Medulla oblongata (tissue), 1 donor: ENCODE results near the gene SPATA12.

Experiments used
- DNase-seq: peaks from one replicate; pipeline ENCODE4 v3.0.0-alpha.2; 2015; ENCODE audit errors: extremely low spot score

SPATA12 gene

GRCh38 chr3:57052662-57053061 is 7.8 kb upstream of the SPATA12 start:
- no peak for DNase-seq

DNA sequence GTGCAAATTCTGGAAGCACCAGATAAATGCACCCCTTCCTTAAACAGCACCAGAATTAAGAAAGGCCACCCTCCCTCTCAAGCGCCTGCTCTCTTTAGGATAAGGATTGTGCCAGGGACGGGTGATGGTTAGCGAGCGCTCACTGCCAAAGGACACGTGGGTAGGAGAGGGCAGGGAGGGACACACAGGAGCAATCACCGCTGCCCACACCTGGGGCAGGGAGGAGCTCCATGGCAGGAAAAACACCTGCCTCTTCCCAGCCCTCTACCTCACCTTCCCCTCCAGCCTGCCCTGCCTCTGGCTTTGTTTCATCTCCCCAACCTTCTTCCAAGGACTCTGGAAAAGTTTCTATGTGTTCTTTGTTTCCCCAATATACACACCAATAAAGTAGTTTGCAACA is 7.3 kb upstream of the SPATA12 start:
- DNase-seq: no peak

GRCh38 chr3:57057351-57057750 is 3.1 kb upstream of the SPATA12 start:
- DNase-seq: no peak

DNA sequence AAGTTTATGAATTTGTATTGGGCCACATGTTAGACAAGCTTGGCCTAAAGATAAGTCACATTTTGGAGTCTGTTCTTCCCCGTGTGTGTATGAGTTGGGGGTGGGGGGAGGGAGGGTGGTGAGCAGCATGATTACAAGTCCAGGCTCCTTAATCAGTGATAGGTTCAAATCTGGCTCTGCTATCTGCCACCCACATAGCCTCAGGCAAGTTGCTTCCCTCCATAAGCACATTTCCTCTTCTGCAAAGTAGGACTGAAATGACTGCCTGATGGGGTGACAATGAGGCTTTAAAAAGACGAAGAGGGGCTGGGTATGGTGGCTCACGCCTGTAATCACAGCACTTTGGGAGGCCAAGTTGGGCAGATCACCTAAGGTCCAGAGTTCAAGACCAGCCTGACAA is 1.1 kb upstream of the SPATA12 start:
- DNase-seq: no peak

GRCh38 chr3:57061556-57061955 is 1.1 kb downstream of the SPATA12 start:
- DNase-seq: no peak

DNA sequence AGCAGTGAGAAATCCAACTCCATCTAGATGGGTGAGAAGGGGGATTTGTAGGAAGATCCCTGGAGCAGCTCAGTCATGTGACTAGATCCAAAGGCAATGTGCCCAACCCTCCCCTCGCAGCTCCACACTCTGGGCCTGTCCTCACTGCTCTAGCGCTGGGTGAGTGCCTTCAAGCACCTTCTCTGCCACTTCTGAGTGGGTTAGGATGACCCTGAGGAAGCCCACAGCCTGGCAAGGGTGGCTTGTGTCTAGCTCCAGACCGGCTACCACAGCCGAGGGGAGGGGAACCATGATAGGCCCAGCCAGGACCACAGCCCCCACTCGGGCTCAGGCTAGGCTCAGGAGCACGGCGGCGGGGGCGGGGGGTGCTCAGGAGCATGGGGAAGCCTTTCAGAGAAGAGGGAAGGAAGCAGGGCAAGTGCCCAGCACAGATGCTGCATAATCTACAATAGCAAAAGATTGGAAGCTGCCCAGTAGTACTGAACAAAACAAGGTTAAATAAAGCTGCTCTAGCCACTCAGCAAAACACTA is 1.7 kb downstream of the SPATA12 start:
- peak; percentile 52 for DNase-seq

DNA sequence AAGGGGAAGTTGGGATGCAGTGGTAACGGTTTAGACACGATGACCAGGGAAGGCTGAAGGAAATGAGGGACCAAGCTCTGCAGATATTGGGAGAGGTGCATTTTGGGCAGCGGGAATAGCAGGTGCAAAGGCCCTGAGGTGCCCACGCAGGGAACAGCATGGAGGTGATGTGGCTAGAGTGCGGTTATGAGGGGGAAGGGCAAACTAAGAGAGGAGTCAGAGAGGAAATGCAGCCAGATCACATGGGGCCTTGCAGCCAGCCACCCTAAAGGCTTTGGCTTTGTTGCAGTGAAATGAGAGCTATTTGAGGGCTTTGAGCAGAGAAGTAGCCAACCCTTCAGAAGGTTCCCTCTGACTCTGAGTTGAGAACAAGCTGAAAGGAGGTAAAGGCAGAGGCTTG is 2.6 kb downstream of the SPATA12 start:
- no peak for DNase-seq

DNA sequence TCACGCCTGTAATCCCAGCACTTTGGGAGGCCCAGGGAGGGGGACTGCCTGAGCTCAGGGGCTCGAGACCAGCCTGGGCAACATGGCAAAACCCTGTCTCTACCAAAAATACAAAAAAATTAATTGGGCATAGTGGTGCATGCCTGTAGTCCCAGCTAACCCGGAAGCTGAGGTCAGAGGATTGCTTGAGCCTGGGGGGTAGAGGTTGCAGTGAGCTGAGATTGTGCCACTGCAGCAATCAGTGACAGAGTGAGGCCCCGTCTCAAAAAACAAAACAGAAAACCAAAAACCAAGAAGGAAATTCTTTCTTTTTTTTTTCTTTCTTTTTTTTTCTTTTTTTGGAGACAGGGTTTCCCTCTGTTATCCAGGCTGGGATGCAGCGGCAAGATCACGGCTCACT is 3.5 kb downstream of the SPATA12 start:
- DNase-seq: no peak

GRCh38 chr3:57064572-57064971 is 4.1 kb downstream of the SPATA12 start:
- no peak for DNase-seq

- DNase-seq: no peak
Measured at GRCh38 chr3:57065588-57065987, 5.1 kb downstream of the SPATA12 start.

GRCh38 chr3:57066471-57066870 is 6.0 kb downstream of the SPATA12 start:
- DNase-seq: no peak

- peak; percentile 49 for DNase-seq
Measured at GRCh38 chr3:57068437-57069089, 8.1 kb downstream of the SPATA12 start.

- no peak for DNase-seq
Measured at GRCh38 chr3:57069503-57069902, 9.0 kb downstream of the SPATA12 start.

DNA sequence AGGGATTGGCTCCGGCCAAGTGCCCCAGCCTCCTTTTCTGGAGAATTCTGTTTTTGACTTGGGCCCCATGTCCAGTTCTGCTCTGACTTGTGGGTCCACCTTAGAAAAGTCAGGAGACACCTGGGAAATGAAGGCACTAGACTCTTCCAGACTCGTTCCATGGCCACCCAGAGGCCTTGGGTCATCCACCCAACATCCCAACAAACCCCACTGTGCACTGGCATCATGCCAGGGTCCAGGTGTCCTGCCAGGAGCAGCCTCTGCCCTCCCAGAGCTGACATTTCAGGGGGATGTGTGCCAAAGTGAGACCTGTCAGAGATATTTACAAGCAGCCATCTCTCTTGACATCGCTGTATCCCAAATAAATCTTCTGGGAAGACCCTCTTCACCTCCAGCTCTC is 13.2 kb downstream of the SPATA12 start:
- DNase-seq: no peak

DNA sequence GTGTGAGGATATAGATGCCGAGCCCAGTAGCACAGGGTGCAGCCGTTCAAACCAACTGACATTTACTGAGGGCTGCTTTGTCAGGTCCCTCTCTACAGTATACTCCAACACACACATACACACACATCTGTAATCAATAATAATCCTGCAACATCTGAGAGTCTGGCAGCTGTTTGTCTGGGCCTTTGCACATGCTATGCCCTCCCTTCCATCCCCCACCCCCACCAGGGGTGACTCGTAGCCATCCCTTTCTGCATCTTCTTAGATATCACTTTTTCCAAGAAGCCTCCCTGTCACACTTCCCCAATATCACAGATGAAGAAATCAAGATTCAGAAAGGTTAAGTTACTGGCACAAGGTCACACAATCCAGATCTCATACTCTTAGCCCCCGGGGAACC is 13.7 kb downstream of the SPATA12 start:
- DNase-seq: no peak

DNA sequence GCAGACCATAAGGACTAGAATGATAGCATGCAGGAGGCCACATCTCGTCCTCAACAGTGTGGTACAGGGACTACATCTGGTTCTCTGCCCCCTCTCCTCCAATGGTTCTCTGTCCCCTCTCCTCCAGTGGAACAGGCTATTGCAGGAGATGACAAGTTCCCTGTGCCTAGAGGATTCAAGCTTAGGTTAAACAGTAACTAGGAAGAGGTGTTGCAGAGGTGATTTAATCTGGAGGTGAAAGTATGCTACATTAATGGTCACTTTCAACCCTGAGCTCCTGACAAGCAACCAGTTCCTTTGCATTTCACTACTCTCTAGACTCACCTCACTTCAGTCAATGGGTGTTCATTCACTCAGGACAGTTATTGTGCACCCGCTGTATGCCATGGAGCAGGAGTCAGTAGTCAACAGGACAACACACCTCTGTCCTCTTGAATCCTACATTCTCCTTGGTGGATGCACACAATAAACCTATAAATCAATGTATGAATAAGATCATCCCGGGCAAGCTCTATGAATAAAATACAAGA is 16.0 kb downstream of the SPATA12 start:
- no peak for DNase-seq

- no peak for DNase-seq
Measured at GRCh38 chr3:57077630-57078343, 17.3 kb downstream of the SPATA12 start.

- peak; percentile 73 for DNase-seq
Measured at GRCh38 chr3:57078344-57078634, 17.8 kb downstream of the SPATA12 start.

- peak; percentile 35 for DNase-seq
Measured at GRCh38 chr3:57078635-57079473, 18.4 kb downstream of the SPATA12 start.

DNA sequence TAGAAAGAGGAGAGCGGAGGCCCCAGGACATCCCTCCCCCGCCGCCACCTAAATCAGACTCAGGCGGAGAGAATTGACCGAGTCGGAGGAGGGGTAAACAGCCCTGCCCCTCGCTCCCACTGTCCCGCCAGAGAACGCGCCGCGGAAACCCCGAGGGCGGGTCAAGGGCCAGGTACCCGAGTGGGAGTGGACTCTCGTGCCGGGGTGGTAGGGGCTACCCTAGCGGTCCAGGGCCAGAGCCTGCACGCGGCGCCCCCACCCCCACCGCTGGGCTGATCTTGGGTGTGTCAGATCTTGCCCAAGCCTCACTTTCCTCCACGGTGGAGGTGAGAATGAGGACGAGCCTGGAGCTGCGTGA is 19.0 kb downstream of the SPATA12 start:
- no peak for DNase-seq

DNA sequence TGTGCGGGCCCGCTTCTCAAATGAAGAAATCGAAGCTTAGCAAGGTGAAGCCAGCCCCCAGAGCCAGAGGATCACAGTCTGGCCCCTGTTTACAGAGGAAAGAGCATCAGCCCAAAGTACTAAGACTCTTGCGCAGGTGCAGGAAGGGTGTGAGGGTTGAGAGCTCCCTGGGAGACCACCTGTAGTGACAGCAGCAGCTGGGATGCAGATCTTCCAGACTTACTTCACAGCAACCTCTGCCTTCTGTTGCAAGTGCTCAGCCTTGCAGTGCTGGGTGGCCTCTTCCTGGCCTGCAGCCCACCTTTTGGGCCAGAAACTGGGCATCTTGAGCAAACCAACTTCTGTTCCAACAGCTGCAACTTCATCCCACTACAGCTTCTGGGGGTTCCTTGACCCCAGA is 19.7 kb downstream of the SPATA12 start:
- no peak for DNase-seq

DNA sequence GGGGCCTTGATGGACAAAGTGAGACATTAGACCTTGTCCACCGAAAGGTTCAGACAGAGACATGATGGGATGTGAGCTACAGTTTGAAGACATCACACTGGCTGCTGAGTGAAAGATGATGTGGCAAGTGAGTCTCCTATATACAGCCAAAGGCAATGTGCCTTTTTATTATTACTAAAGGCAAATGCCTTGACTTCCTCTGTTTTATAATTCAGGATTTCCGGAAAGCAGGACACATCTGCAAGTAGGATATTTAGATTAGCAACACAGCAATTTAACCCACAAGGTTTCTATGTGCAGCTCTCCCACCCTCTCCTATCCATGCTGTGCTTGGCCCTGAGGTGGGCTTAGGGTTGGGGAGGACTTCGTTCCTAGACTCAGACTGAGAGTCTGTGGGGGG is 20.7 kb downstream of the SPATA12 start:
- no peak for DNase-seq

DNA sequence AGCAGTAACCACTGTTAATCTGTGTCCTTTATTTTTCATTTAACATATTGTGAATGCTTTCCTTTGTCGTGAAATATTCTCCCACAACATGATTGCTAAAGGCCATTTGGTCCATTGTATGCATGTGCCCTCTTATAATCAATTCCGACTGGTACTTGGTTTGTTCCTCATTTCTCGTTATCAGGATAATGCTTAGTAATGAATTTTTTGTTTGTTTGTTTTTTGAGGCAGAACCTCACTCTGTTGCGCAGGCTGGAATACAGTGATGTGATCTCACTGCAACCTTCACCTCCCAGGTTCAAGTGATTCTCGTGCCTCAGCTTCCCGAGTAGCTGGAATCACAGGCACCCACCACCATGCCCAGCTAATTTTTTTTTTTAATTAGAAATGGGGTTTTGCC is 22.0 kb downstream of the SPATA12 start:
- no peak for DNase-seq
